Activated CD4-positive, alpha-beta T cell treated with anti-CD3 and anti-CD28 coated beads, Interleukin-2, amount 50 U/mL, for 16 hours (primary cell): ENCODE measurements around the gene DHRS4L2.
"Not testable (repeated sequence)": the region's sequence is repeated elsewhere in the genome, so short reads cannot be mapped to it uniquely, and the experiment has no call there.

Experiments
- DNase-seq: peaks from one replicate; pipeline ENCODE4 v3.0.0-alpha.2; 2020

The DHRS4L2 gene

DNA sequence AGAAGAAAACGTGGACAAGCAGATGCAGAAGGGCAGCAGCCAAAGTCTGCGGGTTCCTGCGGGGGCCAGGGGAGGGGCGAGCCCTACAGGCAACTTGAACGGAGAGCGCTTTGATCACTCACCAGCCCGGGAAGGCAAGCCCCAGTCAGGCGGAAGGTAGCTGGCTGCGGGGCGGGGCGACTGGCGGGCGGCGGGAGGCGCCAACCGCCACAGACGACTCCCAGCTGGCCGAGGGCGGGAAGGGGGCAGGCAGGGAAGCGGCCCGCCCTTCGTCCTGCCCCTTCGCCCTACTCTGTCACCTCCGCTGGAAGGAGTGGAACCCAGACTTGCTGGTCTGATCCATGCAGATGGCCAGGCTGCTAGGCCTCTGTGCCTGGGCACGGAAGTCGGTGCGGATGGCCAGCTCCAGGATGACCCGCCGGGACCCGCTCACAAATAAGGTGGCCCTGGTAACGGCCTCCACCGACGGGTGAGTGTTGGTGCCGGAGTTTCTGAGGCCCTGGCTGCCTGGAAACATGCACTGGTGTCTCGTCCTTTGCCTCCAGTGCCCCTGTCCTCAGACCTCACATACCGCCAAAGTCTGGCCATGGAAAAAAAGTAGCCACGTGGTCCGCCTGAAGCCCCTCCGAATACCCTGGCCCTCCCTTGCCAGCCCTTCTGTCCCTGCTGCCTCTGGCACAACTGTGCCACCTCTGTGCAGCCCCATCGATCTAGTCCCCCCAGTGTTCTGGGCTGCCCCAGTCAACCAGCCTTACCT is at the start of gene DHRS4L2:
Gene DHRS4L2, plus strand, starts transcription at position 323 of the 757 bp plus-strand sequence. Its CDS starts 19 bp downstream, at position 342.
- peak; percentile 89 for DNase-seq

GRCh38 chr14:23939607-23940326 is 49.0 kb upstream of the DHRS4L2 start:
- DNase-seq, result no peak

GRCh38 chr14:23941230-23941629 is 47.5 kb upstream of the DHRS4L2 start:
- DNase-seq, result no peak

DNA sequence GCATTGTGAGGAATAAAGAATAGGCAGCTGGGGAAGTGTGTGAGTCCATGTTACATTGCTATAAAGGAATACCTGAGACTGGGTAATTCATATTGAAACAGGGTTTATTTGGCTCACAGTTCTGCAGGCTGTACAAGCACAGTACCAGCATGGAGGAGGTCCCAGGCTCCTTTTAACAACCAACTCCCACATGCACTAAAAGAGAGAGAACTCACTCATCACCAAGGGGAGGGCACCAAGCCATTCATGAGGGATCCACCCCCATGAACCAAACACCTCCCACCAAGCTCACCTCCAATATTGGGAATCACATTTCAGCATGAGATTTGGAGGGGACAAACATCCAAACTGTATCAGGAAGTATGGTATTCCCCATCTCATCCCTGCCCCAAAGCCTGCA is 47.1 kb upstream of the DHRS4L2 start:
- no peak for DNase-seq

DNA sequence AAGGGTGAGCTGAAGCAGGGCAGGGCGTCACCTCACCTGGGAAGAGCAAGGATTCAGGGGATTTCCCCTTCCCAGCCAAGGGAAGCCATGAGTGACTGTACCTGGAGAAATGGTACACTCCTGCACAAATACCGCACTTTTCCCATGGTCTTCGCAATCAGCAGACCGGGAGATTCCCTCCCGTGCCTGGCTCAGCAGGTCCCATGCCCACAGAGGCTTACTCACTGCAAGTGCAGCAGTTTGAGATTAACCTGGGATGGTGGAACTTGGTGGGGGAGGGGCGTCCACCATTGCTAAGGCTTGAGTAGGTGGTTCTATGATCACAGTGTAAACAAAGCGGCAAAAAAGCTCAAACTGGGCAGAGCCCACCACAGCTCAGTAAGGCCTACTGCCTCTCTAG is 46.1 kb upstream of the DHRS4L2 start:
- no peak for DNase-seq

- not testable (repeated sequence) for DNase-seq
These were observed 39.7 kb upstream of the DHRS4L2 start for GRCh38 chr14:23949069-23949468.

GRCh38 chr14:23950411-23951135 is 38.2 kb upstream of the DHRS4L2 start:
- DNase-seq, result no peak

GRCh38 chr14:23951136-23951466 is 37.6 kb upstream of the DHRS4L2 start:
- DNase-seq, result not testable (repeated sequence)

DNA sequence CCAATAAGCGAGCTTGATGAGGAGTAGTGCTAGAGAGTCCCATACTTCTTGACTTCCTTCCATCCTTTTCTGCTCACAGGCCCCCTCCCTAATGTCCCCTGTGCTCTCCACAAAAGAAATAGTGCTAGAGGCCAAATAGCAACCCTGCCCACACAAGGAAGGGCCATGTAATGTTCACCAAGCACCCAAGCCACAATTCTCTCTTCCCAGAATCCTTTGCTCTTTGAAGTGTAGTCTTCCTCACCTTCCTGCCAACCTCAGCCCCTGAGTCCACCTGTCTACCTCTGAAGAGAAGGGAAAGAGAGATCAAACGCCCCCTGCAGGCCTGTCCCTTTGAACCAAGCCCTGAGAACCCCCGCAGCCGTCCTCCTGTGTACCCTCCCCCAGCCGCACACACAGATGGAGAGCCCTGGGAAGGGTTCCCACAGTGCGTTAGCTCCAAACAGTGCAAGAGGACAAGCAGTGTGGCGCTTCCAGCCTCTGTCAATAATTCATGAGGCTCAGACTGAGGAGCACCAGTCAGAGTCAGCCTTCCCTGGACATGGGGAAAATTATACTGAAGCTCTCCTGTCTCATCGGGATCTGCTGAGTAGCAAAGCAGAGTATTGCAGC is 37.0 kb upstream of the DHRS4L2 start:
- DNase-seq, result no peak

DNA sequence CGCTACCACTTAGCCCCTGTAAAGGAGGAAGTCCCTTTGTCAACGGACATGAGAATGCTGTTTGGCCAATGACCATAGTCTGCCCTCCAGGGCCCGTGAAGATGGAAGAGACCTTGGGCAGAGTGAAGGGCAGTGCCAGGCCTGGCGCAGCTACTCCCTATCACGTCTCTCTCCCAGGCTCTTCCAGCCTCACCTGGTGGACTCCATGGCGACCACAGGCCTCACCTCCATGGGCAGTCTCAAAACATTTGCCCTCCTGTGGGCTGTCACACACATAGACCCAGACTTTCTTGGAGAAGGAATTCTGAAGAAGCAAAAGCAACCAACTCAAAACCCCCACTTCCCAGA is 35.6 kb upstream of the DHRS4L2 start:
- not testable (repeated sequence) for DNase-seq

DNA sequence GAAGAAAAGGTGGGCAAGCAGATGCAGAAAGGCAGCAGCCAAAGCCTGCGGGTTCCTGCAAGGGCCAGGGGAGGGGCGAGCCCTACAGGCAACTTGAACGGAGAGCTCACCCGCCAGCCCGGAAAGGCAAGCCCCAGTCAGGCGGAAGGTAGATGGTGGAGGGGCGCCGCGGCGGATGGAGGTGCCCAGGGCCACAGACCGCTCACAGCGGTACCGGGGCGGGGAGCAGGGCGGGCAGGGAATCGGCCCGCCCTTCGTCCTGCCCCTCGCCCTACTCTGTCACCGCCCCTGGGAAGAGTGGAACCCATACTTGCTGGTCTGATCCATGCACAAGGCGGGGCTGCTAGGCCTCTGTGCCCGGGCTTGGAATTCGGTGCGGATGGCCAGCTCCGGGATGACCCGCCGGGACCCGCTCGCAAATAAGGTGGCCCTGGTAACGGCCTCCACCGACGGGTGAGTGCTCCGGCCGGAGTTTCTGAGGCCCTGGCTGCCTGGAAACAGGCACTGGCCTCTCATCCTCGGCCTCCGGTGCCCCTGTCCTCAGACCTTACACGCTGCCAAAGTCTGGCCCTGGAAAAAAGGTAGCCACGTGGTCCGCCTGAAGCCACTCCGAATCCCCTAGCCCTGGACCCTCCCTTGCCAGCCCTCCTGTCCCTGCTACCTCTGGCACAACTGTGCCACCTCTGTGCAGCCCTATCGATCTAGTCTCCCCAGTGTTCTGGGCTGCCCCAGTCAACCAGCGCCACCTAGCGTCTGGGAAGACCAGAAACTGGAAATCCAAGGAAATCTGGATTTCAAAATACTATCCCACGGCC is 35.1 kb upstream of the DHRS4L2 start, which contains the start of gene DHRS4:
Gene DHRS4, plus strand, starts transcription at position 307 of the 815 bp plus-strand sequence. Its CDS starts 19 bp downstream, at position 326.
- DNase-seq, result peak; percentile 87

- not testable (repeated sequence) for DNase-seq
These were observed 34.5 kb upstream of the DHRS4L2 start for GRCh38 chr14:23954279-23954614.

DNA sequence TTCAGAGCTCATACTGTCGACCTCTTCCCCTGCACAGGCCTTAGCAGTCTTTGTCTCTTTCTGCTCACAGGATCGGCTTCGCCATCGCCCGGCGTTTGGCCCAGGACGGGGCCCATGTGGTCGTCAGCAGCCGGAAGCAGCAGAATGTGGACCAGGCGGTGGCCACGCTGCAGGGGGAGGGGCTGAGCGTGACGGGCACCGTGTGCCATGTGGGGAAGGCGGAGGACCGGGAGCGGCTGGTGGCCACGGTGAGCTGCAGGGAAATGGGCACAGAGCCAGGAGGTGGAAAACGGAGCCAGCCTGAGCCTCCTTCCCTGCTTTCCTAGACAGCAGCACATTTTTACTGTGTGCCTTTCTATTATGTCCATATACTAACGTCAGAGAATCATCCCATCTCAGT is 33.8 kb upstream of the DHRS4L2 start:
- not testable (repeated sequence) for DNase-seq

GRCh38 chr14:23955811-23956210 is 32.9 kb upstream of the DHRS4L2 start:
- DNase-seq, result not testable (repeated sequence)

- not testable (repeated sequence) for DNase-seq
These were observed 30.7 kb upstream of the DHRS4L2 start for GRCh38 chr14:23957913-23958569.

DNA sequence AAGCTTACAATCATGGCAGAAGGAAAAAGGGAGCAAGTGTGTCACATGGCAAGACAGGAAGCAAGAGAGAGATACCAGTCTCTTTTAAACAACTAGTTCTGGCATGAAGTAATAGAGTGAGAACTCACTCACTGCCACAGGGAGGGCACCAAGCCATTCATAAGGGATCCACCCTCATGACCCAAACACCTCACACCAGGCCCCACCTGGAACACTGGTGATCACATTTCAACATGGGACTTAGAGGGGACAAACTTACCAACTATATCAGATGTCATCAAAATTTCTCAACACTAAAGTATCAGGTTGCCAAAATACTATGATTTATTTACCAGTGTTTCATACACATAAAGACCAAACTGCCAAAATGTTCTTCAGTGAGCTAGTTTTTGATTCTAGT is 27.8 kb upstream of the DHRS4L2 start:
- DNase-seq, result not testable (repeated sequence)

GRCh38 chr14:23961704-23962103 is 27.0 kb upstream of the DHRS4L2 start:
- DNase-seq, result not testable (repeated sequence)

DNA sequence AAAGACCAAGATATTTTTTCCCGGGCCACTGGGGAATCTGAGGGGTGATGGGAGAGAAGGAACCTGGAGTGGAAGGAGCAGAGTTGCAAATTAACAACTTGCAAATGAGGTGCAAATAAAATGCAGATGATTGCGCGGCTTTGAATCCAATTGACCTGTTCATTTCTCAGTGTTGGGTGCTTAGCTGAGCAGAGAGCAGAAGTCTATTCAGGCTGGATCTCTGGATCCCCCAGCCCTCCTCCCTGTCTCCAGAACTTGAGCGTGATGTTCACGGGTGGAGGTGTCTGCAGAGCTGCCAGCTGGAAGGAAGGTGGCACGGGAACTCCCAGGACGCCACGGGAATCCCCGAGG is 19.6 kb upstream of the DHRS4L2 start:
- DNase-seq, result not testable (repeated sequence)

GRCh38 chr14:23969481-23970282 is 19.0 kb upstream of the DHRS4L2 start:
- DNase-seq, result peak; percentile 45

DNA sequence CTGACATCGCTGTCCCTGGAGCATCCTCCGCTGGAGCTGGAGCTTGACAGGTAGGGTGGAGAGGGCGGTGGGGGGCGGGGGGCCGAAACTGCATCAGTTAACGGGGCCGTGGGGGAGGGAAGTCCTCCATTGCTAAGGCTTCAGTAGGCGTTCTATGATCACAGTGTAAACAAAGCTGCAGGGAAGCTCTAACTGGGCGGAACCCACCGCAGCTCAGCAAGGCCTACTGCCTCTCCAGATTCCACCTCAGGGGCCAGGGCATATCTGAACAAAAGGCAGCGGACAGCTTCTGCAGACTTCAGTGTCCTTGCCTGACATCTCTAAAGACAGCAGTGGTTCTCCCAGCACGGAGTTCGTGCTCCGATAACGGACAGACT is 18.5 kb upstream of the DHRS4L2 start:
- not testable (repeated sequence) for DNase-seq

GRCh38 chr14:23973178-23973577 is 15.6 kb upstream of the DHRS4L2 start:
- not testable (repeated sequence) for DNase-seq
